HAP-1 (cell line): Measurements from ENCODE around the gene RFX4.
A peak's percentile ranks its signal among the peaks of the same experiment; 100 is the strongest.

Experiments used
- DNase-seq, 2 experiments: peaks; one replicate each; pipeline ENCODE4 v3.0.0-alpha.2; 2016 to 2020; ENCODE audit warnings: low spot score in 2 of 2
- H3K27me3 ChIP-seq: fragments of 250-450 bp; sonication (Bioruptor Pico); 2 replicates; pipeline ENCODE4 v1.5.1; 2020; ENCODE audit warnings: low read depth, mild to moderate bottlenecking, moderate library complexity
- H3K36me3 ChIP-seq: fragments of 250-450 bp; sonication (Bioruptor Pico); replicated peaks from 2 replicates; pipeline ENCODE4 v1.5.1; 2020; ENCODE audit warnings: mild to moderate bottlenecking
- H3K4me1 ChIP-seq: fragments of 250-450 bp; sonication (Bioruptor Pico); 2 replicates; pipeline ENCODE4 v1.5.1; 2020; ENCODE audit warnings: mild to moderate bottlenecking
- H3K4me3 ChIP-seq: fragments of 250-450 bp; sonication (Bioruptor Pico); 2 replicates; pipeline ENCODE4 v1.5.1; 2020; ENCODE audit warnings: mild to moderate bottlenecking, moderate library complexity
- H3K9me3 ChIP-seq: fragments of 250-450 bp; sonication (Bioruptor Pico); 2 replicates; pipeline ENCODE4 v1.5.1; 2020; ENCODE audit warnings: mild to moderate bottlenecking, moderate library complexity
- in situ Hi-C: fragments of 300-500 bp; cut with MboI; formaldehyde crosslinking; loops from 3 replicates; pipeline ENCODE4 v1.14.3; 2020; ENCODE audit warnings: low sequenced_read_pairs, inconsistent platforms, mixed read lengths

RFX4 gene

DNA sequence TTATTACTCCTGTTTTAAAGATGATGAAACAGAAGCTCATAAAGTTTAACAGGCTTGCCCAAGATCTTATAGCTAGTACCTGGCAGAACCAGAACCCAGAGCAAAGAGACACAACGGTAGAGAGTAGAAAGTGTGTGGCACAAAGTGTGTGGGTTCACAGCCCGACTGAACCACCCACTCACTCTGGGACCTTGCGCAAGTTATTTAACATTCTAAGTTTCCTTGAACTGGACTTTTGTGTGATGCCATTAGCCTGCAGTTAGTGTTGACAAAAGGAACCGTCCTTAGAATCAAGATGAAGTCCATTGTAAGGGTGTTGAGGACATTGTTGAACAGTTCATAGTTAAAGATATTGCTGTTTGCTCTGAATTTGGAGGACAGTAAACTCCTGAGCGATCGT, 161.8 kb downstream of the RFX4 start:
- H3K36me3 ChIP-seq, result no peaks in the 10 kb centered on the region
- H3K27me3 ChIP-seq, result no peaks in the 10 kb centered on the region
- peak in 1 of 2 experiments; percentile 41 for DNase-seq
- no peak overlapping the region for H3K4me3 ChIP-seq
- in situ Hi-C loops, result no loop called here
- H3K9me3 ChIP-seq, result no peaks in the 10 kb centered on the region
- H3K4me1 ChIP-seq, result peaks cover 19% of the 10 kb centered on the region

DNA sequence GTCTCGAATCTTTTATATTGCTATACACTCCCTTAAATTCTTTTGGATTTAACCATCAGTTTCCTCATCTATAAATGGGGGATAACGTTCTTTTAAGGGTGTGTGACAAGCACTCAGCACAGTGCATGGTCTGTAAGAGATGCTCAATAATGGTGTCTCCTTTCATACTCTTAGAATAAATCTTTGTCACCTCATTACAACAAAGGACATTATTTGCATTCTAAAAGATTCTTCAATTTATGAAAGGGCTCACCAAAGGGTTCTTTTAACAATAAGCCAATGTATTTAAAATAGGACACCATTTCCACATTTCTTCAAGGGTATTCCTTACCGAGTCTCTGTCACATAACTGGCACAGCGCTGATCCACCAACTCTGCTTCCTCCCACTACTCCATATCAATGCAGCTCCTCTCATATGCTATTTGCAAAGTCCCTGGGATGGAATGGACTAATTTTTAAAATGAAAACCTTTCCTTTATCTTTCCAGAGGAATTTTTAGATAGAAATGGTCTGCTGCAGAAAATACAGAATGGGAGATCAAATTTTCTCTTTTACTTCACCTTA, 162.5 kb downstream of the RFX4 start:
- H3K36me3 ChIP-seq, result no peaks in the 10 kb centered on the region
- peaks cover 19% of the 10 kb centered on the region for H3K4me1 ChIP-seq
- H3K27me3 ChIP-seq, result no peaks in the 10 kb centered on the region
- H3K4me3 ChIP-seq, result no peak overlapping the region
- DNase-seq, result peak; percentile 51 to 90
- H3K9me3 ChIP-seq, result no peaks in the 10 kb centered on the region
- in situ Hi-C loops, result no loop called here

DNA sequence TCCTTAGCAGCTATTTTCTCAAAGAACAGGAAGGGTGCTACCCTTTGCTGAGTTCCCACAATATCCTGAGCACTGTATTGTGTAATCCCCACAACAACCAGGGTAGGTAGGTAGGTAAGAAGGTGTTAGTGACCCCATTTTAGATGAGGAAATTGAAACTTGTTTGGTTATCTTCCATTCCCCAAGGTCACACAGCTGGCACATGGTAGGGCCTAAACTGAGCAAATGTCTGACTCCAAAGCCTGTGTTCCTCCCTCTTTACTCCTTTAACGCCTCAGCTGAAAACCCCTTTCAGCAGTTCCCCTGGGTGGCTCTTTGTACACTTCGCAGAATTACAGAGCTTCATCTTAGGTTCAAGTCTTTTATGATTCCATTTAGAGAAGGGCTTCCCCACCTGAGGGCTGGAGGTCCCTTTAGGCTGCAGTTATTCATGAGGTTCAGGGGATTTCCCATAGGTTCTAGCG, 165.2 kb downstream of the RFX4 start:
- no peaks in the 10 kb centered on the region for H3K9me3 ChIP-seq
- H3K36me3 ChIP-seq, result no peaks in the 10 kb centered on the region
- H3K27me3 ChIP-seq, result no peaks in the 10 kb centered on the region
- H3K4me1 ChIP-seq, result peaks cover 19% of the 10 kb centered on the region
- H3K4me3 ChIP-seq, result no peak overlapping the region
- in situ Hi-C loops, result no loop called here
- DNase-seq, result no peak

- H3K36me3 ChIP-seq, result no peaks in the 10 kb centered on the region; the same call in 1 of the 2 replicates
- in situ Hi-C loops, result no loop called here
Measured at GRCh38 chr12:106750524-106750923, 167.7 kb downstream of the RFX4 start.

DNA sequence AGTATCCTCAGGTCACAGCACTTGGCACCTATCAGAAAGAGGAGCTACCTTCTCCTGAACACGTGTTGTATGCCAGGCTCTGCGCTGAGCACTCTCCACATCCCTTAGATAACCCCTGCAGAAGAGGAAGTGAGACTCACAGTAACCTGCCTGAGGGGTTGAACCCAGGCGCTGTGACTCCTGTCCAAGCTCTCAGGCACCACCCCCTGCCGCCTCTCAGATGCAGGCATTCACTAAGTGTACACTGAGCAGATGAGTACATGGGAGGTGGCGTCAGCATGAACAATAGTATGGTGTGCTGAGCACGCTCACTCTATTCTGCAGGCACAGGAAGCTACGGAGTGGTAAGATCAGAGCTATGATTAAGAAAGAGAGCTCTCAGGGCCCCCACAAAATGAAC, 170.7 kb downstream of the RFX4 start:
- in situ Hi-C loops, result no loop called here
- Histone ChIP-seq H3K36me3 (no peaks in the 10 kb centered on the region; the same call in 1 of the 2 replicates), H3K4me3 (no peak overlapping the region), H3K4me1 (no peaks in the 10 kb centered on the region), H3K27me3 (no peaks in the 10 kb centered on the region), H3K9me3 (no peaks in the 10 kb centered on the region)
- DNase-seq, result no peak

More at GRCh38 chr12:106750524-106750923, 167.7 kb downstream of the RFX4 start:
- Histone ChIP-seq H3K4me1 (peaks cover 2% of the 10 kb centered on the region), H3K27me3 (no peaks in the 10 kb centered on the region), H3K4me3 (no peak overlapping the region), H3K9me3 (no peaks in the 10 kb centered on the region)
- no peak for DNase-seq

- no peak for DNase-seq
- Histone ChIP-seq H3K9me3 (no peaks in the 10 kb centered on the region), H3K27me3 (no peaks in the 10 kb centered on the region), H3K36me3 (no peaks in the 10 kb centered on the region; the same call in 1 of the 2 replicates), H3K4me1 (peaks cover under 1% of the 10 kb centered on the region; the same call in 1 of the 2 replicates), H3K4me3 (no peak overlapping the region)
- in situ Hi-C loops, result no loop called here
Measured at GRCh38 chr12:106754331-106754730, 171.5 kb downstream of the RFX4 start.

DNA sequence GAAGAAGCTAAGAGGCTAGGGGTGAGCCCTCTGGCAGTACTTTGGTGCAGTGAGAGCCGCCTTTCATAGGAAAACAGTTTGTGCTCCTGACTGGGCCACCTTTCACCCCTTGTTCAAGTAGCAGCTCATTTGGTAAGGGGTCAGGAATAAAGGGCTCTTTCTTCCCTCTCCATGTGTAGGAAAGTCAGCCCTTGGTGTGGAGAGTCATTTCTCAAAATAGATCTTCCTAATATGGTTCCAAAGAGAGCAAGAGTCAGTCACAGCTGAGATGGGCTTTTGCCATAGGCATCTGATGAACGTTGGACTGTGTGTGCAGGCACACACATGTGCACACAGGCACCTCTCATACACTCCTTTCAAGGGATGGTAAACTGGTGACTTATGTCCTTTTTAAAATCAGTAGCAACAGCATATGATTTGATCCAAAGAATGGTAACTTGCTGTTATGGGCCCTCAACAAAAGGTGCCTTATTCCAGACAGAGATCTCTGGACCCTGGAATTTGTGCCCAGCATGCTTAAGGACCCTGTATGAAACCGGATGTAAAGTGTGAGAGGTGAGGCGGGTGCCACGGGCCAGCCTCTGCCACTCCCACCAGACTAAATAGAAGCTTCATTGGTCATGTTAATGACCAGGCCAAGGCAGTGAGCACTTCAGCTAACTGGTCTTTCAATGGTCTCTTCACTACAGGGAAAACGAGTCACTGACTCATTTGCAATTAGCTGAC, 175.0 kb downstream of the RFX4 start:
- no peak for DNase-seq
- no peaks in the 10 kb centered on the region for H3K27me3 ChIP-seq
- no peak overlapping the region for H3K4me3 ChIP-seq
- in situ Hi-C loops, result no loop called here
- peaks cover 12% of the 10 kb centered on the region for H3K4me1 ChIP-seq
- H3K36me3 ChIP-seq, result no peaks in the 10 kb centered on the region; the same call in 1 of the 2 replicates
- no peaks in the 10 kb centered on the region for H3K9me3 ChIP-seq

DNA sequence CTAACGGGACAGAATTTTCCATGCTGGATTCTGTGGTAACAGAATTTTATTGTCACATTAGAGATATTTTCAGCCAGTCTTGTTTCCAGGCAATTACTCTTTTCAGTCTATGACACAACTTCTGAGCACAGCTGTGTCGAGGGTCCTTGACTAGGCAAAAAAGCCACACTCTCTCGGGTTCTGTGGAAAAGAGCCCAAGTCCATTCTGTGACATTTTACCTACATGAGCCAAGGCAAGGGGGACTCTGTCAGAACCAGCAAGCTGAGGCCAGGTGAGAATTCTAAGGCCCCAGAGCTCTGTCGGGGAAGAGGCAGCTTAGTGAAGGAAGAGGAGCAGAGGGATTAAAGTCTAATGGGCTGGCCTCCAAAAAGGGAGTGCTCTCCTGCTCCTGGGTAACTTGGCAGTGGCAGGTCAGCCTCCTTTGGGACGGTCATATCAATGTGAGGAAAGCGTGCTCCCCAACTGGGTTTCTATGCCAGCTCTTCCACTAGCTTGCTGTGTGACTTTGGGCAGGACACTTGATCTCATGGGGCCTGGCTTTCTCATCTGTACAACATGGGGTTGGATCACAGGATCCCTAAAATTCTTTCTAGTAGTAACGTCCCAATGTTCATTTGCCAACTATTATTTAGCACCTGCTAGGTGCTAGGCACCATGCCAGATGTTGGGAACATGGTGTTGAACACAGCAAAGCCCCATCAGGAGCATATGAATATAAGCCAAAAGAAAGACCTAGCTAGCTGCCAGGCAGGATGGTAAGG, 175.7 kb downstream of the RFX4 start:
- no peak for DNase-seq
- in situ Hi-C loops, result no loop called here
- Histone ChIP-seq H3K4me1 (peaks cover 12% of the 10 kb centered on the region), H3K36me3 (no peaks in the 10 kb centered on the region; the same call in 1 of the 2 replicates), H3K27me3 (no peaks in the 10 kb centered on the region), H3K9me3 (no peaks in the 10 kb centered on the region), H3K4me3 (no peak overlapping the region)

GRCh38 chr12:106759526-106760183, 176.9 kb downstream of the RFX4 start:
- Histone ChIP-seq H3K4me3 (no peak overlapping the region), H3K4me1 (peaks cover 12% of the 10 kb centered on the region), H3K27me3 (no peaks in the 10 kb centered on the region), H3K36me3 (no peaks in the 10 kb centered on the region; the same call in 1 of the 2 replicates), H3K9me3 (no peaks in the 10 kb centered on the region)
- in situ Hi-C loops, result no loop called here
- DNase-seq, result no peak

DNA sequence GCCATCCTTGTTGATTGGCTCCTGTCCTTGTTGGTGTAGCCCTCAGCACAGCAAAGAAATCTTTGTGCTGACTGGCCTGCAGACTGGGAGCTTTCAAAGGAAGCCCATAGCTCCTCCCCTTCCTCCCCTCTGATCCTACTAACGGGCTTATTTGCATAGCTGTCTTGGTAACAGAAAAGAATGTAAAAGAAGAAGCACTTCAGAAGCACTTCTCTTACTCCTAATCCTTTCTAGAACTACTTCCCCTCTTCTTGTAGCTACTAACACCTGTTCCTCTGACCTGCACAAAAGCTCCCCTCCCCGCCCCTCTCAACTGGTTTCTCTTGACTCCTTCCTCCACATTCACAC, 177.4 kb downstream of the RFX4 start:
- Histone ChIP-seq H3K4me3 (no peak overlapping the region), H3K27me3 (no peaks in the 10 kb centered on the region), H3K4me1 (peaks cover 12% of the 10 kb centered on the region), H3K9me3 (no peaks in the 10 kb centered on the region), H3K36me3 (no peaks in the 10 kb centered on the region; the same call in 1 of the 2 replicates)
- in situ Hi-C loops, result no loop called here
- DNase-seq, result peak; percentile 56 to 58

DNA sequence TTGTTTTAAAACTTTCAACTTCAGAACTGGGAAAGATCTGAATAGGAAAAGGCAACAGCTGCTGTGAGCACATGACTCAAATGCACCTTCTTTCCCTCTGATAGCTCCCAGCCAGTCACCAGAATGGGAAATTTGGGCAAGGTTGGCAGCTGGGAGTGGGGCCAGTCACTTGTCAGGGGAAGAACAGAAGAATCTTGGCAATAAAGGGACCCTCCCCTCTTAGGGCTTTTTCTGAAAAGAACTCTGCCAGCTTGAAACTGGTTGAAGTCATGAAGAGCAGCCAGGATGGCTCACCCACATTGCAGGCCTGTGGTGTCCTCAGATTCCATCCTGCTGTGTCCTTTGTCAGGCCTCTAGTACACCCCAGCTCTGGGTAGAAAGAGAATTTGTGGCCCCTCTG, 181.4 kb downstream of the RFX4 start:
- in situ Hi-C loops, result no loop called here
- H3K4me3 ChIP-seq, result no peak overlapping the region
- H3K36me3 ChIP-seq, result no peaks in the 10 kb centered on the region
- H3K27me3 ChIP-seq, result no peaks in the 10 kb centered on the region
- H3K9me3 ChIP-seq, result no peaks in the 10 kb centered on the region
- H3K4me1 ChIP-seq, result peaks cover 34% of the 10 kb centered on the region
- DNase-seq, result no peak

GRCh38 chr12:106764738-106765137, 181.9 kb downstream of the RFX4 start:
- H3K4me1 ChIP-seq, result peaks cover 31% of the 10 kb centered on the region
- H3K4me3 ChIP-seq, result no peak overlapping the region
- H3K9me3 ChIP-seq, result no peaks in the 10 kb centered on the region
- DNase-seq, result no peak
- H3K27me3 ChIP-seq, result no peaks in the 10 kb centered on the region
- in situ Hi-C loops, result no loop called here
- no peaks in the 10 kb centered on the region for H3K36me3 ChIP-seq

GRCh38 chr12:106766393-106766826, 183.6 kb downstream of the RFX4 start:
- in situ Hi-C loops, result no loop called here
- Histone ChIP-seq H3K36me3 (no peaks in the 10 kb centered on the region), H3K9me3 (no peaks in the 10 kb centered on the region), H3K27me3 (no peaks in the 10 kb centered on the region), H3K4me3 (no peak overlapping the region), H3K4me1 (peaks cover 24% of the 10 kb centered on the region)
- no peak for DNase-seq
